ENCODE data around the gene ZNF512B.

GRCh38 chr20:63955827-63956663 is 13.7 kb downstream of the ZNF512B start, which contains the start of gene UCKL1:
- TF ChIP-seq POLR2A (IDR thresholded peaks at IDR 0.05) (peak; percentile 90 to 93), CTCF (IDR thresholded peaks at IDR 0.05 in 4 of 5, conservative IDR thresholded peaks at IDR 0.05 in 1 of 5) (peak in 1 of 5 experiments; percentile 7)
